Body of pancreas (tissue), 4 donors: ENCODE measurements around the gene COPS3. TPM values are rescaled to one million over a fixed set of nuclear protein-coding genes. Genes with fewer than 3 reads are reported as not detected.

Experiments
- ATAC-seq: fragments of 150-250 bp; one replicate; pipeline ENCODE4 v1.9.1; 2016
- DNase-seq, 4 donors: peaks; one replicate each; pipeline ENCODE4 v3.0.0-alpha.2; 2019
- H3K27ac ChIP-seq, 4 donors: fragments of 200-600 bp; sonication (generic); 1 replicate in 3 of 4; 2 replicates in 1 of 4; pipeline versions ENCODE4 v1.5.1 to v1.6.1; 2016 to 2019; ENCODE audit warnings: mild to moderate bottlenecking in 1 of 4, mixed read lengths in 1 of 4, moderate library complexity in 1 of 4
- H3K27me3 ChIP-seq, 2 donors: fragments of 200-600 bp; sonication (generic); one replicate each; pipeline ENCODE4 v1.6.0; 2016; ENCODE audit warnings: mild to moderate bottlenecking in 1 of 2
- H3K36me3 ChIP-seq, 2 donors: fragments of 200-600 bp; sonication (generic); replicated peaks in 1 of 2; 2 replicates each; pipeline ENCODE4 v1.5.1; 2016; ENCODE audit warnings: low read depth in 2 of 2; ENCODE audit not compliant: insufficient read depth in 1 of 2
- H3K4me1 ChIP-seq: fragments of 200-600 bp; sonication (generic); one replicate; pipeline ENCODE4 v1.6.0; 2016
- H3K4me3 ChIP-seq, 2 donors: fragments of 200-600 bp; sonication (generic); 1 replicate in 1 of 2; 2 replicates in 1 of 2; pipeline ENCODE4 v1.5.1; 2016 to 2019
- H3K9me3 ChIP-seq, 3 donors: fragments of 200-600 bp; sonication (generic); 1 replicate in 2 of 3; 2 replicates in 1 of 3; pipeline ENCODE4 v1.5.1; 2016
- CTCF ChIP-seq, 7 experiments: fragments of 450-650 bp in 4 of 7; fragments of 200-600 bp in 3 of 7; sonication (generic) in 3 of 7; IDR thresholded peaks; one replicate each; pipeline ENCODE4 v1.5.1; 2016 to 2019; ENCODE audit warnings: antibody characterized with exemption in 7 of 7
- POLR2A ChIP-seq, 3 donors: fragments of 450-650 bp; IDR thresholded peaks; one replicate each; pipeline ENCODE4 v1.6.1; 2016; ENCODE audit warnings: antibody characterized with exemption in 3 of 3, mild to moderate bottlenecking in 2 of 3
- WGBS, 2 donors: methylation state at CpG; one replicate each; pipeline ENCODE4 v1.1.5; 2017; 5-methylcytosine and 5-hydroxymethylcytosine counted together
- intact Hi-C: fragments of 100-400 bp; cut with DNase I; formaldehyde crosslinking; loops from one replicate; pipeline ENCODE4 v1.15.1; 2023
- total RNA-seq, 2 donors: library from RNA; depleted of rRNA; stranded (reverse); fragments of >200 nt; gene quantifications; one replicate each; pipeline ENCODE4 v1.1.0, GENCODE V29; 2016

Gene COPS3
- total RNA-seq, 2 donors from 2014 or later, result 23.1 to 29.8 TPM

DNA sequence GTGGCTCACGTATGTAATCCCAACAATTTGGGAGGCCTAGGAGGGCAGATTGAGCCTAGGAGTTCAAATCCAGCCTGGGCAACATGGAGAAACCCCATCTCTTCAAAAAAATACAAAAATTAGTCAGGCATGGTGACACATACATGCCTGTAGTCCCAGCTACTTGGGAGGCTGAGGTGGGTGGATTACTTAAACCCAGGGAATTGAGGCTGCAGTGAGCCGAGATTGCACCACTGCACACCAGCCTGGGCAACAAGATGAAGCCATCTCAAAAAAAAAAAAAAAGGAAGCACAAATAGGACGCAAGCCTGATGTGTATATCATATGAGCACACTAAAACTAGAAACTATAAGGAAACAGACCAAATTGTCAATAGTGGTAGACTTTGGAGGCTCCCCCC lies 27.0 kb downstream of the COPS3 start:
- no peak for TF ChIP-seq CTCF (IDR thresholded peaks at IDR 0.05)
- TF ChIP-seq POLR2A (IDR thresholded peaks at IDR 0.05), result no peak
- H3K27ac ChIP-seq, result no peak overlapping the region

DNA sequence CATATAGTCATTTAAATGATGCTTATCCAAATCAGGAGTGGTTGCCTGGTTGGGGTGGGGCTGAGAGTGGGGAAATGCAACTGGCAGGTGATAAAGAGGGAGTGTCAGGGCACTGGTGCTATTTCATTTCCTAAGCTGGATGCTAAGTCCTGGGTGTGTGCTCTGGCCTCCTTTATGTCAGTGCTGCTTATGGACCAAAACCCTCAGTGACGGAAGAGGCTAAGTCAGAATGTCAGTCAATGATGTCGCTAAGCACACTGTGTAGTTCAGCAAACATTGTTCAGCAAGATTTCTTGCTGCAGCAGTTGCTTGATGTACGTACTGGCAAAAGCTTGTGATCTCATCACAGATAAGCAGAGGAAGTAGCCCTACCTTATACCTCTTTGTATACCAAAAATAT lies 27.6 kb downstream of the COPS3 start:
- no peak overlapping the region for H3K27ac ChIP-seq
- ATAC-seq, result no peak
- WGBS, 2 donors, result 75 to 92% methylated on average over 3 of the region's 3 CpGs
- H3K36me3 ChIP-seq, result peaks cover 4 to 18% of the 10 kb centered on the region in 2 donors
- DNase-seq, result no peak
- no peaks in the 10 kb centered on the region for H3K27me3 ChIP-seq
- no peaks in the 10 kb centered on the region for H3K9me3 ChIP-seq
- intact Hi-C loops, result no loop called here
- no peaks in the 10 kb centered on the region for H3K4me1 ChIP-seq
- no peak for TF ChIP-seq POLR2A (IDR thresholded peaks at IDR 0.05)
- TF ChIP-seq CTCF (IDR thresholded peaks at IDR 0.05), result no peak
- H3K4me3 ChIP-seq, result no peak overlapping the region

More for the DNA sequence above, 27.0 kb downstream of the COPS3 start:
- H3K4me1 ChIP-seq, result no peaks in the 10 kb centered on the region
- intact Hi-C loops, result no loop called here
- H3K36me3 ChIP-seq, result peaks cover 4 to 18% of the 10 kb centered on the region in 2 donors
- no peaks in the 10 kb centered on the region for H3K27me3 ChIP-seq
- no peaks in the 10 kb centered on the region for H3K9me3 ChIP-seq
- no peak overlapping the region for H3K4me3 ChIP-seq
- no peak for ATAC-seq
- 87 to 89% methylated on average over 3 of the region's 3 CpGs for WGBS, 2 donors
- no peak for DNase-seq

DNA sequence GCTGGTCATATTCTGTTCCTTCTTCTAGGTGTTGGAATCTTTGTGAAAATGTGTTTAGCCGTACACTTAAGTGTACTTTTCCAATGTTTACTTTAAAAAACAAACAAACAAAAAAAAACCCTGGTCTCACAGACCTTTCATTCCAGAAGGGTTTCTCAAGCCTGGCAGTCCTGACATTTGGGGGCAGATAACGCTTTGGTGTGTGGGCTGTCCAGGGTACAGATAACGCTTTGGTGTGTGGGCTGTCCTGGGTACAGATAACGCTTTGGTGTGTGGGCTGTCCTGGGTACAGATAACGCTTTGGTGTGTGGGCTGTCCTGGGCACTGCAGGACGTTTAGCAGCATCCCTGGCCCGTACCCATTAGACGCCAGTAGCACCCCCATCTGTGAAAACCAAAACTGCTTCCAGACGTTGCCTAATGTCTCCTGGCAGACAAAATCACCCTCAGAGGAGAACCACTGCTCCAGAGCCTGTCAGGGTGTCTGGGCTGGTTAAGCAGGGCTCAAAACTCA lies 28.8 kb downstream of the COPS3 start:
- TF ChIP-seq POLR2A (IDR thresholded peaks at IDR 0.05) (no peak), CTCF (IDR thresholded peaks at IDR 0.05) (no peak)
- ATAC-seq, result no peak
- H3K27ac ChIP-seq, result no peak overlapping the region
- no peaks in the 10 kb centered on the region for H3K9me3 ChIP-seq
- WGBS, 2 donors, result 56 to 64% methylated on average over 4 to 9 of the region's 9 CpGs
- no peaks in the 10 kb centered on the region for H3K27me3 ChIP-seq
- intact Hi-C loops, result no loop called here
- peaks cover 4 to 21% of the 10 kb centered on the region in 2 donors for H3K36me3 ChIP-seq
- no peak for DNase-seq
- no peaks in the 10 kb centered on the region for H3K4me1 ChIP-seq
- no peak overlapping the region for H3K4me3 ChIP-seq

DNA sequence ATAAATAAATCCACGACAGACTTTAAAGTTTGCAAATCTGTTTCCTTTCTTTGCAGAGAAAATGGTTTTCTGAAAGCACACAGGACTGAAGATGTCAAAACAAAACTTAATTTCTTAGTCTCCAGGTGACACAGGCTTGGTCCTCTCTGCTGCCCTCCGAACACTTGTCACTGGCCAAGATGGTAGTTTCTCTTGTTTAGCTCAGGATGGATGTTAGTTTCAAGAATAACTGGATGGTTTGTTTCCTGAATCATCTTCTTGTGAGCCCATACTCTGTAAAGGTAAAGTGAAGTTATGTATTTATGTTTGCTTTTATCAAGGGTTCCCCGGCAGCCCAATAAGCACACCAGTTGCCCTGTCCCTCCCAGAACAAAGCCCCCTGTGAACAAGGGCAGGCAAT lies 34.2 kb downstream of the COPS3 start:
- intact Hi-C loops, result no loop called here
- no peak overlapping the region for H3K27ac ChIP-seq
- no peaks in the 10 kb centered on the region for H3K27me3 ChIP-seq
- H3K4me3 ChIP-seq, result no peak overlapping the region
- H3K36me3 ChIP-seq, result peaks cover 0 to 11% of the 10 kb centered on the region in 2 donors
- no peaks in the 10 kb centered on the region for H3K9me3 ChIP-seq
- TF ChIP-seq POLR2A (IDR thresholded peaks at IDR 0.05), result no peak
- no peak for TF ChIP-seq CTCF (IDR thresholded peaks at IDR 0.05)
- WGBS, 2 donors, result 85 to 93% methylated on average over 3 of the region's 3 CpGs
- ATAC-seq (no peak), DNase-seq (no peak)
- H3K4me1 ChIP-seq, result no peaks in the 10 kb centered on the region

- intact Hi-C loops, result no loop called here
- Histone ChIP-seq H3K27me3 (no peaks in the 10 kb centered on the region), H3K9me3 (no peaks in the 10 kb centered on the region), H3K36me3 (peaks cover 0 to 9% of the 10 kb centered on the region in 2 donors), H3K4me3 (no peak overlapping the region), H3K4me1 (peaks cover 3% of the 10 kb centered on the region), H3K27ac (no peak overlapping the region)
- no peak for ATAC-seq
- no peak for DNase-seq
- WGBS, 2 donors, result 83 to 84% methylated on average over 6 of the region's 6 CpGs
- TF ChIP-seq POLR2A (IDR thresholded peaks at IDR 0.05) (no peak), CTCF (IDR thresholded peaks at IDR 0.05) (no peak)
Measured at GRCh38 chr17:17243163-17243562, 37.9 kb downstream of the COPS3 start.
